HG02885 (cell line): ENCODE data around the gene DPYSL3.
A peak's percentile ranks its signal among the peaks of the same experiment; 100 is the strongest.

Experiments
- ATAC-seq: cut with Tn5 transposase; IDR thresholded peaks from one replicate; pipeline ENCODE4 v1.9.1; 2021; ENCODE audit warnings: mild to moderate bottlenecking; ENCODE audit not compliant: unreplicated experiment, poor library complexity

Gene DPYSL3

GRCh38 chr5:147517383-147517782 lies 7.5 kb upstream of the DPYSL3 start:
- ATAC-seq: no peak

- ATAC-seq: no peak
These were observed 5.4 kb upstream of the DPYSL3 start for GRCh38 chr5:147515269-147515668.

- ATAC-seq: no peak
These were observed 3.0 kb upstream of the DPYSL3 start for GRCh38 chr5:147512659-147513379.

- no peak for ATAC-seq
These were observed 1.0 kb upstream of the DPYSL3 start for GRCh38 chr5:147510885-147511284.

GRCh38 chr5:147509041-147509709 lies 693 bp downstream of the DPYSL3 start:
- ATAC-seq: no peak

- ATAC-seq: no peak
These were observed 1.2 kb downstream of the DPYSL3 start for GRCh38 chr5:147508711-147509040.

- ATAC-seq: no peak
These were observed 2.3 kb downstream of the DPYSL3 start for GRCh38 chr5:147507480-147508126.

- ATAC-seq: no peak
These were observed 5.3 kb downstream of the DPYSL3 start for GRCh38 chr5:147504535-147504934.

- no peak for ATAC-seq
These were observed 5.9 kb downstream of the DPYSL3 start for GRCh38 chr5:147504011-147504410.

GRCh38 chr5:147490989-147491388 lies 18.9 kb downstream of the DPYSL3 start:
- ATAC-seq: no peak

GRCh38 chr5:147487031-147487750 lies 22.7 kb downstream of the DPYSL3 start:
- no peak for ATAC-seq

- ATAC-seq: no peak
These were observed 24.1 kb downstream of the DPYSL3 start for GRCh38 chr5:147485814-147486213.

GRCh38 chr5:147485046-147485445 lies 24.8 kb downstream of the DPYSL3 start:
- no peak for ATAC-seq

GRCh38 chr5:147484708-147485020 lies 25.2 kb downstream of the DPYSL3 start:
- ATAC-seq: no peak

- ATAC-seq: no peak
These were observed 25.7 kb downstream of the DPYSL3 start for GRCh38 chr5:147483961-147484707.

GRCh38 chr5:147483188-147483790 lies 26.6 kb downstream of the DPYSL3 start:
- no peak for ATAC-seq

- ATAC-seq: no peak
These were observed 27.1 kb downstream of the DPYSL3 start for GRCh38 chr5:147482706-147483180.

GRCh38 chr5:147481874-147482705 lies 27.8 kb downstream of the DPYSL3 start:
- ATAC-seq: peak; percentile 90

GRCh38 chr5:147481376-147481775 lies 28.5 kb downstream of the DPYSL3 start:
- peak; percentile 28 for ATAC-seq
